Measurements from ENCODE around the gene IGF2BP2.

GRCh38 chr3:185667574-185667973 is 157.3 kb downstream of the IGF2BP2 start:
- no peak for TF ChIP-seq CTCF (IDR thresholded peaks at IDR 0.05; ENCODE audit: low read depth, low read length)
- TF ChIP-seq MAX (IDR thresholded peaks at IDR 0.05; ENCODE audit: low read depth, low read length): no peak
- no peak for TF ChIP-seq POLR2A (IDR thresholded peaks at IDR 0.05; ENCODE audit: extremely low read depth, insufficient read length)
- TF ChIP-seq MYC (IDR thresholded peaks at IDR 0.05; ENCODE audit: low read depth, low read length): no peak
